ENCODE data around the gene LTK. TPM values are rescaled to one million over a fixed set of nuclear protein-coding genes. Genes with fewer than 3 reads are reported as not detected.

The LTK gene
- total and polyA plus RNA-seq, 2 of the 8 experiments (the other 6 are each of a cell fraction or from before 2014, with no cell fraction given), result 0.05 to 0.19 TPM

DNA sequence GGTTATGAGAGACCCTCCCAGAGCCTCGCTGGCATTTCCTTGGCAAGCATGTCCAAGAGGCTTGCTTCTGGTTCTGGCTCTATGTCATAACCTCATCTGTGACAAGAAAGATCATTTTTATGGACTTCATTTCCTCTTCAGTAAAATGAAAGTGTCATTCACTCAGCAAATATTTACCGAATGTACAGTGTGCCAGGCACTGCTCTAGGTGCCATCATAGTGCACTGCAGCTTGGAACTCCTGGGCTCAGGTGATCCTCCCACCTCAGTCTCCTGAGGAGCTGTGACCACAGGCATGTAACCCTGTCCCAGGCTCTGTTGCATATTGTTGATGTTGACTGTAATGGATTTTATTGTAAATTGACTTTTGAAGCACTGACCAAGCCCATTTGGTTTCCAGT, 38.7 kb downstream of the LTK start:
- Histone ChIP-seq H3K18ac (ENCODE audit: extremely low read depth, low read length) (no peak overlapping the region), H2AK5ac (ENCODE audit: low read depth, low read length) (no peak overlapping the region), H4K5ac (ENCODE audit: insufficient read length, low read depth, low read length) (no peak overlapping the region), H4K20me1 (replicated peaks in 1 of 2; ENCODE audit: control insufficient read depth in 1 of 2, insufficient read depth in 2 of 2, low read length in 2 of 2) (peaks cover 0 to 3% of the 10 kb centered on the region in 2 experiments), H3K4me2 (ENCODE audit: insufficient read depth in 1 of 2, low read depth in 2 of 2, low read length in 2 of 2) (no peak overlapping the region), H3K23me2 (ENCODE audit: low read depth, low read length) (no peaks in the 10 kb centered on the region), H3K79me2 (ENCODE audit: control insufficient read depth in 1 of 2, insufficient read depth in 2 of 2, low read length in 2 of 2) (no peaks in the 10 kb centered on the region), H3K4me3 (ENCODE audit: extremely low read depth in 1 of 4, insufficient read depth in 2 of 4, low read depth in 3 of 4, low read length in 4 of 4) (no peak overlapping the region), H3K4ac (replicated peaks; ENCODE audit: insufficient read length, low read depth, low read length) (no peak overlapping the region), H2BK120ac (replicated peaks; ENCODE audit: low read depth, low read length) (no peak overlapping the region), H2BK12ac (ENCODE audit: low read depth, low read length) (no peak overlapping the region), H2BK15ac (ENCODE audit: low read length) (no peak overlapping the region), H2BK20ac (ENCODE audit: low read length) (no peak overlapping the region), H3K4me1 (replicated peaks in 1 of 4; ENCODE audit: control insufficient read depth in 3 of 4, insufficient read depth in 4 of 4, low read length in 3 of 4) (no peaks in the 10 kb centered on the region), H2AFZ (ENCODE audit: low read length) (no peak overlapping the region), H3K23ac (ENCODE audit: insufficient read length) (no peak overlapping the region), H3K56ac (replicated peaks; ENCODE audit: insufficient read length, low read depth, low read length) (no peak overlapping the region), H3K36me3 (ENCODE audit: control insufficient read depth in 2 of 4, insufficient read depth in 4 of 4, low read length in 3 of 4) (peaks cover 31 to 72% (median 63%) of the 10 kb centered on the region in 4 experiments), H3K79me1 (ENCODE audit: low read depth, low read length) (no peaks in the 10 kb centered on the region), H3K27me3 (replicated peaks in 1 of 4; ENCODE audit: control insufficient read depth in 3 of 4, extremely low read depth in 1 of 4, insufficient read depth in 3 of 4, low read length in 3 of 4) (no peaks in the 10 kb centered on the region), H3K9ac (replicated peaks in 1 of 4; ENCODE audit: extremely low read depth in 1 of 4, low read depth in 3 of 4, low read length in 3 of 4) (no peak overlapping the region), H4K8ac (ENCODE audit: extremely low read depth, insufficient read depth, low read length) (no peak overlapping the region), H4K91ac (replicated peaks; ENCODE audit: insufficient read length, low read length) (no peak overlapping the region), H3K14ac (ENCODE audit: insufficient read length) (no peak overlapping the region), H2BK5ac (ENCODE audit: low read depth, low read length) (no peak overlapping the region), H3K9me3 (ENCODE audit: insufficient read depth in 2 of 2, low read depth in 1 of 2, low read length in 1 of 2) (no peaks in the 10 kb centered on the region), H3K27ac (ENCODE audit: low read depth, low read length) (no peak overlapping the region)
- DNase-seq (ENCODE audit: low read depth in 1 of 2, low spot score in 2 of 2), result no peak
- WGBS, 2 experiments (ENCODE audit: extremely low coverage in 1 of 2, insufficient coverage in 1 of 2, insufficient read length in 1 of 2, insufficient replicate concordance in 2 of 2, low coverage in 1 of 2, low lambda C conversion rate in 2 of 2, missing lambda C conversion rate in 1 of 2), result 90% methylated on average over 2 of the region's 2 CpGs; no CpG with 5 or more reads in 1 of the 2 experiments
- ChIA-PET POLR2A (ENCODE audit: partially characterized antibody) (interaction anchor here (1.2 kb wide), 1 partner anchor 10 kb away, joined by 4 read pairs; no protein-coding TSS in a partner anchor), CTCF (ENCODE audit: partially characterized antibody) (interaction anchor here (0.5 to 2.3 kb wide), 2 partner anchors 9 to 49 kb away, joined by 3 to 10 read pairs; no protein-coding TSS in a partner anchor)
- no peak for FAIRE-seq
- no peak for TF ChIP-seq BCL11A (IDR thresholded peaks at IDR 0.05; ENCODE audit: low read depth in 2 of 2, low read length in 2 of 2)
- TF ChIP-seq, protein P1, sequence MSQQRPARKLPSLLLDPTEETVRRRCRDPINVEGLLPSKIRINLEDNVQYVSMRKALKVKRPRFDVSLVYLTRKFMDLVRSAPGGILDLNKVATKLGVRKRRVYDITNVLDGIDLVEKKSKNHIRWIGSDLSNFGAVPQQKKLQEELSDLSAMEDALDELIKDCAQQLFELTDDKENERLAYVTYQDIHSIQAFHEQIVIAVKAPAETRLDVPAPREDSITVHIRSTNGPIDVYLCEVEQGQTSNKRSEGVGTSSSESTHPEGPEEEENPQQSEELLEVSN (IDR thresholded peaks at IDR 0.05), result no peak
- no peak for TF ChIP-seq TAF7 (optimal IDR thresholded peaks at IDR 0.05; ENCODE audit: borderline replicate concordance, low read depth, low read length)
- TF ChIP-seq HDAC6 (IDR thresholded peaks at IDR 0.05; ENCODE audit: low read depth, low read length), result no peak
- no peak for TF ChIP-seq RBBP5 (IDR thresholded peaks at IDR 0.05; ENCODE audit: borderline replicate concordance, low read depth, low read length)
- TF ChIP-seq HDAC2 (IDR thresholded peaks at IDR 0.05; ENCODE audit: borderline replicate concordance in 1 of 2, low read depth in 2 of 2, low read length in 2 of 2), result no peak
- no peak for TF ChIP-seq PHF8 (conservative IDR thresholded peaks at IDR 0.05; ENCODE audit: low read depth, low read length)
- no peak for TF ChIP-seq BRCA1 (IDR thresholded peaks at IDR 0.05; ENCODE audit: low read depth, low read length)

All from H1 (cell line).